ENCODE results near the gene SEC11A. TPM values are rescaled to one million over a fixed set of nuclear protein-coding genes. Genes with fewer than 3 reads are reported as not detected.

Gene SEC11A
- total RNA-seq, 4 donors from 2014 or later, result 44.0 to 88.4 (median 63.1) TPM

DNA sequence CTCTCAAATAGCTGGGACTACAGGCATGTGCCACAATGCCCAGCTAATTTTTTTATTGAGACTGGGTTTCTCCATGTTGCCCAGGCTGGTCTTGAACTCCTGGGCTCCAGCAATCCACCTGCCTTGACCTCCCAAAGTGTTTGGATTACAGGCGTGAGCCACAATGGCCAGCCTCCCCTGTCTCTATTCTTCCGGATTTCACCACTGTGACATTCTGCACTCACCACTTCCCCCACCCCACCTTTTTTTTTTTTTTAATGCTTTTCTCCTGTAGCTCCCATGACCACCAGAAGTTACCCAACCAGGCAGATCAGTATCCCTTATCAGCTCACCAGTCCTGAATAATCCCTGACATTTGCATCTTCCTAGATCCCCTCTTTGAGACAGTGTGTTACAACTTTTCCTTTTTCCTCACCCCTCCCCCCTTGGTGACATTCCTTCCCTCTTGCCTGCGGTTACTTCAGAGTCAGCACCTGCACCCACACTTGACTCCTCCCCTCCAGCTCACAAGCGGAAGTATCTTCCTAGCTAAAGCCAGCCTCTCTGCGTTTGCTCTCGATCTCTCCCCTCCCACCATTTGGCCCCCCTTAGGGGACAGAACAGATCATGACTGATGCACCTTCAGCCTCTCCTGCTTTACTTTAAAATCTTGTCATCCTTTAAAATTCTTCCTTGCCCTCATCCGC, 19.0 kb upstream of the SEC11A start:
- intact Hi-C loops (cut with DNase I; ENCODE audit: low total_unique reads), result no loop called here
- 37% methylated on average over 7 of the region's 7 CpGs for WGBS, 2 donors
- no peak overlapping the region for H3K4me3 ChIP-seq (ENCODE audit: low read depth, poor library complexity, severe bottlenecking)
- no peak for TF ChIP-seq POLR2A (IDR thresholded peaks at IDR 0.05)
- TF ChIP-seq, protein P1, sequence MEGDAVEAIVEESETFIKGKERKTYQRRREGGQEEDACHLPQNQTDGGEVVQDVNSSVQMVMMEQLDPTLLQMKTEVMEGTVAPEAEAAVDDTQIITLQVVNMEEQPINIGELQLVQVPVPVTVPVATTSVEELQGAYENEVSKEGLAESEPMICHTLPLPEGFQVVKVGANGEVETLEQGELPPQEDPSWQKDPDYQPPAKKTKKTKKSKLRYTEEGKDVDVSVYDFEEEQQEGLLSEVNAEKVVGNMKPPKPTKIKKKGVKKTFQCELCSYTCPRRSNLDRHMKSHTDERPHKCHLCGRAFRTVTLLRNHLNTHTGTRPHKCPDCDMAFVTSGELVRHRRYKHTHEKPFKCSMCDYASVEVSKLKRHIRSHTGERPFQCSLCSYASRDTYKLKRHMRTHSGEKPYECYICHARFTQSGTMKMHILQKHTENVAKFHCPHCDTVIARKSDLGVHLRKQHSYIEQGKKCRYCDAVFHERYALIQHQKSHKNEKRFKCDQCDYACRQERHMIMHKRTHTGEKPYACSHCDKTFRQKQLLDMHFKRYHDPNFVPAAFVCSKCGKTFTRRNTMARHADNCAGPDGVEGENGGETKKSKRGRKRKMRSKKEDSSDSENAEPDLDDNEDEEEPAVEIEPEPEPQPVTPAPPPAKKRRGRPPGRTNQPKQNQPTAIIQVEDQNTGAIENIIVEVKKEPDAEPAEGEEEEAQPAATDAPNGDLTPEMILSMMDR (IDR thresholded peaks at IDR 0.05), result no peak
- DNase-seq (ENCODE audit: low spot score in 2 of 2), result peak; percentile 64 to 88

DNA sequence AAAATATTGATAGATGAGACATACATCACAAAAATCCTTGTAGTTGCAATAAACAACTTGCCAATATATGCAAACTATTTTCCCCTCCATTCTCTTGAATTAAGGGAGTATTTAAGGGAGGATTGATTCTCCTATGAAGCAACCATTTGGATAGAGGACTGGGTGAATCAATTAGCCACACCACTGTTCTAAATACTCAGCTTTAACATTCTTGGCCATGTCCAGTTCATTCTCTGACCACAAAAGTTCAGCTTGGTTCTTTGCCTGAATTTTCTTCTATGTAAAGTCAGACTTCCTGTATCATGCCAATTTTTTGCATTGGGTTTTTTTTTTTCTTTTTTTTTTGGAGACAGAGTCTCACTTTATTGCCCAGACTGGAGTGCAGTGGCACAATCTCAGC, 15.8 kb upstream of the SEC11A start:
- intact Hi-C loops (cut with DNase I; ENCODE audit: low total_unique reads), result no loop called here
- TF ChIP-seq, protein P1 (IDR thresholded peaks at IDR 0.05), result no peak
- TF ChIP-seq POLR2A (IDR thresholded peaks at IDR 0.05), result no peak
- no peak overlapping the region for H3K4me3 ChIP-seq (ENCODE audit: low read depth, poor library complexity, severe bottlenecking)
- no peak for DNase-seq (ENCODE audit: low spot score in 2 of 2)

DNA sequence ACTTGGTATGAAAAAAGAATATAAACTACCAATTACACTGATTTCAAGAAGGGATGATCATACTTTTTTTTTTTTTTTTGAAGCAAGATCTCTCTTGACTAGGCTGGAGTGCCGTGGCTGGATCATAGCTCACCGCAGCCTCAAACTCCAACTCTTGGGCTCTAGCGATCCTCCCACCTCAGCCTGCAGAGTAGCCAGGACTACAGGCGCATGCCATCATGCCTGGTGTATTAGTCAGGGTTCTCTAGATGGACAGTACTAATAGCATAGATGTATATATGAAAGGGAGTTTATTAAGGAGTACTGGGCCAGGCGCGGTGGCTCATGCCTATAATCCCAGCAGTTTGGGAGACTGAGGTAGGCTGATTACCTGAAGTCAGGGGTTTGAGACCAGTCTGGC, 11.5 kb upstream of the SEC11A start:
- TF ChIP-seq POLR2A (IDR thresholded peaks at IDR 0.05), result no peak
- TF ChIP-seq, protein P1 (IDR thresholded peaks at IDR 0.05), result no peak
- intact Hi-C loops (cut with DNase I; ENCODE audit: low total_unique reads), result no loop called here
- WGBS, 2 donors, result 97 to 99% methylated on average over 6 of the region's 6 CpGs
- no peak overlapping the region for H3K4me3 ChIP-seq (ENCODE audit: low read depth, poor library complexity, severe bottlenecking)
- peak in 1 of 2 donors; percentile 37 for DNase-seq (ENCODE audit: low spot score in 2 of 2)

- TF ChIP-seq, protein P1 (IDR thresholded peaks at IDR 0.05), result no peak
- TF ChIP-seq POLR2A (IDR thresholded peaks at IDR 0.05), result no peak
- H3K4me3 ChIP-seq (ENCODE audit: low read depth, poor library complexity, severe bottlenecking), result no peak overlapping the region
- peak; percentile 38 to 54 for DNase-seq (ENCODE audit: low spot score in 2 of 2)
- WGBS, 2 donors, result 0% methylated on average over 1 of the region's 1 CpG
- intact Hi-C loops (cut with DNase I; ENCODE audit: low total_unique reads), result no loop called here
Measured at GRCh38 chr15:84725001-84725491, 9.1 kb upstream of the SEC11A start.

- H3K4me3 ChIP-seq (ENCODE audit: low read depth, poor library complexity, severe bottlenecking), result no peak overlapping the region
- DNase-seq (ENCODE audit: low spot score in 2 of 2), result peak in 1 of 2 donors; percentile 37
- WGBS, 2 donors, result 66 to 80% methylated on average over 2 of the region's 2 CpGs
- no peak for TF ChIP-seq POLR2A (IDR thresholded peaks at IDR 0.05)
- TF ChIP-seq, protein P1 (IDR thresholded peaks at IDR 0.05), result no peak
- intact Hi-C loops (cut with DNase I; ENCODE audit: low total_unique reads), result loop anchor here (1.0 kb wide), 1 partner anchor 23 kb away; no protein-coding TSS in a partner anchor
Measured at GRCh38 chr15:84722628-84723027, 6.7 kb upstream of the SEC11A start.

- no peak for DNase-seq (ENCODE audit: low spot score in 2 of 2)
- H3K4me3 ChIP-seq (ENCODE audit: low read depth, poor library complexity, severe bottlenecking), result no peak overlapping the region
- TF ChIP-seq POLR2A (IDR thresholded peaks at IDR 0.05), result no peak
- TF ChIP-seq, protein P1 (IDR thresholded peaks at IDR 0.05), result no peak
- 68 to 75% methylated on average over 2 of the region's 2 CpGs for WGBS, 2 donors
- intact Hi-C loops (cut with DNase I; ENCODE audit: low total_unique reads), result no loop called here
Measured at GRCh38 chr15:84721371-84721770, 5.4 kb upstream of the SEC11A start.

Measured in lower leg skin (tissue), 4 donors.